Keratinocyte (primary cell): Measurements from ENCODE around the gene MYO1C. TPM values are rescaled to one million over a fixed set of nuclear protein-coding genes. Genes with fewer than 3 reads are reported as not detected.

Experiments used
- DNase-seq: peaks from one replicate; pipeline ENCODE4 v3.0.0-alpha.2; 2011; ENCODE audit warnings: low read depth, missing footprints, low spot score
- FAIRE-seq: peaks from 2 replicates; lab custom pipeline; 2011; peaks lifted over from hg19 to GRCh38; lab: Jason Lieb, UNC
- H2AFZ ChIP-seq: 2 replicates; pipeline ENCODE4 v1.6.0; 2012; ENCODE audit warnings: low read length, control low read depth, inconsistent platforms; ENCODE audit not compliant: control insufficient read depth
- H3K27ac ChIP-seq: 2 replicates; pipeline ENCODE4 v1.5.1; 2011; ENCODE audit warnings: low read length; ENCODE audit not compliant: control insufficient read depth, insufficient read depth
- H3K27me3 ChIP-seq: 3 replicates; pipeline ENCODE4 v1.6.0; 2011; ENCODE audit warnings: low read length; ENCODE audit not compliant: control insufficient read depth, insufficient read depth; ENCODE audit errors: extremely low read depth
- H3K36me3 ChIP-seq, 2 experiments: 2 replicates in 1 of 2; 3 replicates in 1 of 2; pipeline ENCODE4 v1.5.1; 2011; ENCODE audit warnings: low read length in 2 of 2, mild to moderate bottlenecking in 1 of 2; ENCODE audit not compliant: control insufficient read depth in 2 of 2, insufficient read depth in 2 of 2; ENCODE audit errors: extremely low read depth in 1 of 2
- H3K4me1 ChIP-seq: 3 replicates; pipeline ENCODE4 v1.5.1; 2011; ENCODE audit warnings: low read length; ENCODE audit not compliant: control insufficient read depth, insufficient read depth; ENCODE audit errors: extremely low read depth
- H3K4me2 ChIP-seq: 3 replicates; pipeline ENCODE4 v1.6.0; 2011; ENCODE audit warnings: low read depth, low read length; ENCODE audit not compliant: control insufficient read depth, insufficient read depth; ENCODE audit errors: extremely low read depth
- H3K4me3 ChIP-seq, 3 experiments: fragments of 200-600 bp in 1 of 3; sonication (generic) in 1 of 3; 2 replicates in 2 of 3; 3 replicates in 1 of 3; pipeline ENCODE4 v1.5.1; 2011 to 2016; ENCODE audit warnings: low read length in 3 of 3, mild to moderate bottlenecking in 3 of 3, control low read depth in 2 of 3, inconsistent platforms in 1 of 3, low read depth in 1 of 3, mixed read lengths in 1 of 3, mixed run types in 1 of 3, moderate library complexity in 1 of 3; ENCODE audit not compliant: control insufficient read depth in 2 of 3, insufficient read depth in 2 of 3; ENCODE audit errors: extremely low read depth in 1 of 3
- H3K79me2 ChIP-seq: 2 replicates; pipeline ENCODE4 v1.6.0; 2012; ENCODE audit warnings: low read length; ENCODE audit not compliant: control insufficient read depth, insufficient read depth
- H3K9ac ChIP-seq: 3 replicates; pipeline ENCODE4 v1.6.0; 2011; ENCODE audit warnings: low read length; ENCODE audit not compliant: control insufficient read depth, insufficient read depth; ENCODE audit errors: extremely low read depth
- H3K9me1 ChIP-seq: 3 replicates; pipeline ENCODE4 v1.6.0; 2011; ENCODE audit warnings: low read length; ENCODE audit not compliant: control insufficient read depth, insufficient read depth; ENCODE audit errors: extremely low read depth
- H3K9me3 ChIP-seq: 2 replicates; pipeline ENCODE4 v1.5.1; 2012; ENCODE audit warnings: low read depth, low read length; ENCODE audit not compliant: control insufficient read depth
- H4K20me1 ChIP-seq: 3 replicates; pipeline ENCODE4 v1.6.0; 2011; ENCODE audit warnings: low read length; ENCODE audit not compliant: control insufficient read depth, insufficient read depth; ENCODE audit errors: extremely low read depth
- EZH2 ChIP-seq: IDR thresholded peaks from one replicate; pipeline ENCODE4 v1.6.1; 2012; ENCODE audit warnings: inconsistent platforms, mild to moderate bottlenecking, low read length, moderate library complexity
- dilution Hi-C: fragments of 300-500 bp; cut with MboI; formaldehyde crosslinking; loops from one replicate; pipeline ENCODE4 v1.7.0; 2020; ENCODE audit warnings: low sequenced_read_pairs; ENCODE audit not compliant: extremely low pct_ligation_motif_present
- polyA plus RNA-seq, 5 experiments: library from polyadenylated mRNA; depleted of rRNA in 3 of 5; stranded (reverse) in 3 of 5; stranded (forward) in 1 of 5; unstranded in 1 of 5; fragments of >200 nt; gene quantifications; 1 replicate in 1 of 5; 2 replicates in 3 of 5; 3 replicates in 1 of 5; pipeline versions ENCODE4 v1.2.1 to v1.2.3, GENCODE V29; 2011 to 2012; ENCODE audit warnings: missing spikeins in 2 of 5, low read depth in 1 of 5, low replicate concordance in 1 of 5
- TF ChIP-seq, protein P1 (sequence below), 3 experiments: IDR thresholded peaks in 1 of 3; conservative IDR thresholded peaks in 1 of 3; optimal IDR thresholded peaks in 1 of 3; 2 replicates in 2 of 3; 3 replicates in 1 of 3; pipeline versions ENCODE3 to v1.5.1; 2011; ENCODE audit warnings: low read length in 3 of 3, mild to moderate bottlenecking in 3 of 3, moderate library complexity in 2 of 3, control low read depth in 1 of 3, inconsistent platforms in 1 of 3; ENCODE audit not compliant: insufficient read depth in 2 of 3; ENCODE audit errors: extremely low read depth in 1 of 3

MYO1C gene
- polyA plus RNA-seq, 1 donor (not counting 4 experiments of a cell fraction or from before 2014, with no cell fraction given), result 101 TPM

DNA sequence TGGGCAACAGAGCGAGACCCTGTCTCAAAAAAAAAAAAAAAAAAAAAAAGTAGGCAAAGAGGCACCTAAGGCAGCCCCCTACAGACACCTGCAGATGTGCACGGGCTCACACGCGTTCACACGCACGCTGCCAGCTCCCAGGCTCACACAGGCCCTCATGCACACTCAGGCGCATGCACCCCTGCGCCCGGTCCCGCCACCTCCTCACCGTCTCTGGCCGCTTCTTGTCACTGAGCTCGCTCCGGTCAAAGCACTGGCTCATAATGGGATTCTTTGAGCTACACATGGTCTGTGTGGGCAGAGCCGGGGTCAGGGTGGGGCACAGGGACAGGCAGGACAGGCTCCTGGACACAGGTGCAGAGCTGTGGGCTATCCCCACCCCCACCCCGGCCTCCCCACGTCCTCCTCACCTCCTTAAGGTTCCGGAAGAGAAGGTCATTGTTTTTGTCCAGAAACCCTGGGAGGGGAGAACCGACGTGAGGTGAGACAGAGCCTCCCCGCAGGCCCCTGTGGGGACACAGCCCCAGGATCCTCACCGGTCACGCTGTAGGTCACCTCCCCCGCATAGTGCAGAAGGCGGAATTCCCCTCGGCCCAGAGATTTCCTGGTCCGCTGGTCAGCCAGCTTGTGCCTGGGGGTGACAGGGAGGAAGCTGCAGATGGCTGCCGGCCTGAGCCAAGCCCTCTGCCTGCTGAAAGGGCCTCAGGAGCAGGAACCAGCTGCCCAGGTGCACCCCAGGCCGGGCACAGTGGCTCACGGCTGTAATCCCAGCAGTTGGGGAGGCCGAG, 17.9 kb downstream of the MYO1C start:
- H3K4me3 ChIP-seq, result no peak overlapping the region
- H2AFZ ChIP-seq, result no peak overlapping the region
- peaks cover 32 to 37% of the 10 kb centered on the region in 2 experiments for H3K36me3 ChIP-seq
- no peak for TF ChIP-seq EZH2
- TF ChIP-seq, protein P1, sequence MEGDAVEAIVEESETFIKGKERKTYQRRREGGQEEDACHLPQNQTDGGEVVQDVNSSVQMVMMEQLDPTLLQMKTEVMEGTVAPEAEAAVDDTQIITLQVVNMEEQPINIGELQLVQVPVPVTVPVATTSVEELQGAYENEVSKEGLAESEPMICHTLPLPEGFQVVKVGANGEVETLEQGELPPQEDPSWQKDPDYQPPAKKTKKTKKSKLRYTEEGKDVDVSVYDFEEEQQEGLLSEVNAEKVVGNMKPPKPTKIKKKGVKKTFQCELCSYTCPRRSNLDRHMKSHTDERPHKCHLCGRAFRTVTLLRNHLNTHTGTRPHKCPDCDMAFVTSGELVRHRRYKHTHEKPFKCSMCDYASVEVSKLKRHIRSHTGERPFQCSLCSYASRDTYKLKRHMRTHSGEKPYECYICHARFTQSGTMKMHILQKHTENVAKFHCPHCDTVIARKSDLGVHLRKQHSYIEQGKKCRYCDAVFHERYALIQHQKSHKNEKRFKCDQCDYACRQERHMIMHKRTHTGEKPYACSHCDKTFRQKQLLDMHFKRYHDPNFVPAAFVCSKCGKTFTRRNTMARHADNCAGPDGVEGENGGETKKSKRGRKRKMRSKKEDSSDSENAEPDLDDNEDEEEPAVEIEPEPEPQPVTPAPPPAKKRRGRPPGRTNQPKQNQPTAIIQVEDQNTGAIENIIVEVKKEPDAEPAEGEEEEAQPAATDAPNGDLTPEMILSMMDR (optimal IDR thresholded peaks at IDR 0.05 in 1 of 3, IDR thresholded peaks at IDR 0.05 in 1 of 3, conservative IDR thresholded peaks at IDR 0.05 in 1 of 3; ENCODE audit: extremely low read depth in 1 of 3, insufficient read depth in 2 of 3, low read length in 3 of 3), result no peak
- no peaks in the 10 kb centered on the region for H3K9me1 ChIP-seq
- H3K27me3 ChIP-seq, result no peaks in the 10 kb centered on the region
- no peak overlapping the region for H3K9ac ChIP-seq
- H3K9me3 ChIP-seq, result no peaks in the 10 kb centered on the region
- no peaks in the 10 kb centered on the region for H3K79me2 ChIP-seq
- FAIRE-seq, result no peak
- DNase-seq, result no peak
- H3K27ac ChIP-seq, result no peak overlapping the region
- H4K20me1 ChIP-seq, result no peaks in the 10 kb centered on the region
- H3K4me1 ChIP-seq, result no peaks in the 10 kb centered on the region
- H3K4me2 ChIP-seq, result no peak overlapping the region
- dilution Hi-C loops, result no loop called here

DNA sequence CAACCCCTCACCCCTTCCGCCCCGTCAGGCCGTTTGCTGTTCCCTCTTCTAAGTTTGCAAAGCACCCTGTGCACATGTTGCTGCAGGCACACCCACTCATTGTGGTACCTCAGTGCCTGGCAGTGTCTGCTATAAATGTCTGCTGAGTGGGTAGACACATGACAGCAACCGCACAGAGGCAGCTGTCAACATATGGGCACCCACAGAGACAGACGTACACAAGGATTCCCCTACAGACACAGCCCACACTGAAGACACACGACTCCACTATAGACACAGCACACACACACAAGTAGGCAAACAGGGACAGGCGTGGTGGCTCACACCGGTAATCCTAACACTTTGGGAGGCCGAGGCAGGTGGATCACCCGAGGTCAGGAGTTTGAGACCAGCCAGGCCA, 18.6 kb downstream of the MYO1C start:
- H2AFZ ChIP-seq, result no peak overlapping the region
- TF ChIP-seq, protein P1 (optimal IDR thresholded peaks at IDR 0.05 in 1 of 3, IDR thresholded peaks at IDR 0.05 in 1 of 3, conservative IDR thresholded peaks at IDR 0.05 in 1 of 3; ENCODE audit: extremely low read depth in 1 of 3, insufficient read depth in 2 of 3, low read length in 3 of 3), result no peak
- TF ChIP-seq EZH2, result no peak
- no peaks in the 10 kb centered on the region for H3K9me1 ChIP-seq
- no peak overlapping the region for H3K4me3 ChIP-seq
- H3K27me3 ChIP-seq, result no peaks in the 10 kb centered on the region
- H4K20me1 ChIP-seq, result no peaks in the 10 kb centered on the region
- no peaks in the 10 kb centered on the region for H3K9me3 ChIP-seq
- H3K27ac ChIP-seq, result no peak overlapping the region
- no peak overlapping the region for H3K9ac ChIP-seq
- DNase-seq, result no peak
- no peaks in the 10 kb centered on the region for H3K79me2 ChIP-seq
- H3K36me3 ChIP-seq, result peaks cover 39% of the 10 kb centered on the region in 2 experiments
- no peaks in the 10 kb centered on the region for H3K4me1 ChIP-seq
- dilution Hi-C loops, result no loop called here
- no peak overlapping the region for H3K4me2 ChIP-seq
- no peak for FAIRE-seq
